Activated B cell treated with CpG ODN at 0.5 μM for 24 hours (primary cell): ENCODE measurements around the gene NUP214. TPM values are rescaled to one million over a fixed set of nuclear protein-coding genes. Genes with fewer than 3 reads are reported as not detected.

Experiments
- ATAC-seq: fragments of 200-7000 bp; cut with Tn5 transposase; one replicate; pipeline ENCODE4 v1.10.0; 2021; ENCODE audit warnings: low read depth, mild to moderate bottlenecking, moderate library complexity
- CTCF ChIA-PET: fragments of 350-600 bp; sonication (Branson Sonifier 250); formaldehyde crosslinking; loops from one replicate; lab custom pipeline; 2021; ENCODE audit warnings: antibody characterized with exemption; lab: Charles Lee
- POLR2A ChIA-PET: fragments of 350-600 bp; sonication (Branson Sonifier 250); formaldehyde crosslinking; loops from one replicate; lab custom pipeline; 2021; ENCODE audit warnings: antibody characterized with exemption; lab: Charles Lee
- DNase-seq: peaks from one replicate; pipeline ENCODE4 v3.0.0; 2022
- H3K27ac Mint-ChIP-seq: one replicate; pipeline ENCODE4 v1.8.0; 2020; ENCODE audit warnings: mixed read lengths
- H3K27me3 Mint-ChIP-seq: one replicate; pipeline ENCODE4 v1.8.0; 2021; ENCODE audit warnings: mixed read lengths
- H3K36me3 Mint-ChIP-seq: one replicate; pipeline ENCODE4 v1.8.0; 2021; ENCODE audit warnings: low read depth, mixed read lengths
- H3K4me1 Mint-ChIP-seq: one replicate; pipeline ENCODE4 v1.8.0; 2021; ENCODE audit warnings: mixed read lengths
- H3K4me3 Mint-ChIP-seq: one replicate; pipeline ENCODE4 v1.8.0; 2020; ENCODE audit warnings: mild to moderate bottlenecking, mixed read lengths
- H3K9me3 Mint-ChIP-seq: one replicate; pipeline ENCODE4 v1.8.0; 2020; ENCODE audit warnings: mixed read lengths
- CTCF ChIP-seq: fragments of 200-600 bp; IDR thresholded peaks from one replicate; pipeline ENCODE4 v1.8.0; 2022; ENCODE audit warnings: antibody characterized with exemption, mild to moderate bottlenecking
- intact Hi-C: fragments of 100-400 bp; cut with micrococcal nuclease; formaldehyde crosslinking; loops from one replicate; pipeline ENCODE4 v1.15.1; 2024
- total RNA-seq: library from RNA; stranded (reverse); gene quantifications from 2 replicates; pipeline ENCODE4 v1.2.3, GENCODE V29; 2022

NUP214 gene
- total RNA-seq, 1 donor from 2014 or later: 90.9 TPM

- ChIA-PET CTCF (interaction anchor here (2.4 kb wide), 1 partner anchor 35 kb away, joined by 7 read pairs; no protein-coding TSS in a partner anchor), POLR2A (interaction anchor here (1.0 kb wide), 1 partner anchor 23 kb away, joined by 3 read pairs; no protein-coding TSS in a partner anchor)
- H3K36me3 Mint-ChIP-seq: peaks cover 74% of the 10 kb centered on the region
- H3K9me3 Mint-ChIP-seq: peaks cover 10% of the 10 kb centered on the region
- no peak overlapping the region for H3K27ac Mint-ChIP-seq
- H3K4me1 Mint-ChIP-seq: no peaks in the 10 kb centered on the region
- H3K27me3 Mint-ChIP-seq: no peaks in the 10 kb centered on the region
- intact Hi-C loops: no loop called here
- ATAC-seq (no peak), DNase-seq (no peak)
- no peak for TF ChIP-seq CTCF
- H3K4me3 Mint-ChIP-seq: no peak overlapping the region
Observed at GRCh38 chr9:131214876-131215275, 89.5 kb downstream of the NUP214 start.

- Mint-ChIP-seq H3K27me3 (no peaks in the 10 kb centered on the region), H3K27ac (no peak overlapping the region), H3K36me3 (peaks cover 68% of the 10 kb centered on the region), H3K9me3 (peaks cover 4% of the 10 kb centered on the region), H3K4me3 (no peak overlapping the region), H3K4me1 (no peaks in the 10 kb centered on the region)
- DNase-seq (no peak), ATAC-seq (no peak)
- CTCF ChIA-PET: interaction anchor here (0.6 kb wide), 1 partner anchor 38 kb away, joined by 3 read pairs; no protein-coding TSS in a partner anchor
- POLR2A ChIA-PET: interaction anchor here (0.6 kb wide), 1 partner anchor 54 kb away, joined by 11 read pairs; no protein-coding TSS in a partner anchor
- no peak for TF ChIP-seq CTCF
- intact Hi-C loops: no loop called here
Observed at GRCh38 chr9:131216806-131217205, 91.4 kb downstream of the NUP214 start.

- Mint-ChIP-seq H3K4me3 (no peak overlapping the region), H3K27me3 (no peaks in the 10 kb centered on the region), H3K36me3 (peaks cover 64% of the 10 kb centered on the region), H3K4me1 (no peaks in the 10 kb centered on the region), H3K9me3 (no peaks in the 10 kb centered on the region), H3K27ac (no peak overlapping the region)
- no peak for DNase-seq
- ChIA-PET POLR2A (interaction anchor here (0.5 kb wide), 1 partner anchor 94 kb away, joined by 10 read pairs; no protein-coding TSS in a partner anchor), CTCF (interaction anchor here (0.6 kb wide), 1 partner anchor 39 kb away, joined by 3 read pairs; no protein-coding TSS in a partner anchor)
- ATAC-seq: no peak
- intact Hi-C loops: no loop called here
- TF ChIP-seq CTCF: no peak
Observed at GRCh38 chr9:131217331-131218031, 92.1 kb downstream of the NUP214 start.

GRCh38 chr9:131218370-131218769 is 93.0 kb downstream of the NUP214 start:
- H3K4me1 Mint-ChIP-seq: no peaks in the 10 kb centered on the region
- H3K36me3 Mint-ChIP-seq: peaks cover 66% of the 10 kb centered on the region
- no peak for TF ChIP-seq CTCF
- DNase-seq (no peak), ATAC-seq (no peak)
- H3K27me3 Mint-ChIP-seq: no peaks in the 10 kb centered on the region
- H3K4me3 Mint-ChIP-seq: no peak overlapping the region
- CTCF ChIA-PET: no interaction called here
- no peak overlapping the region for H3K27ac Mint-ChIP-seq
- H3K9me3 Mint-ChIP-seq: no peaks in the 10 kb centered on the region
- POLR2A ChIA-PET: no interaction called here
- intact Hi-C loops: no loop called here

- DNase-seq (no peak), ATAC-seq (no peak)
- H3K4me1 Mint-ChIP-seq: no peaks in the 10 kb centered on the region
- no peak overlapping the region for H3K4me3 Mint-ChIP-seq
- H3K27me3 Mint-ChIP-seq: no peaks in the 10 kb centered on the region
- H3K9me3 Mint-ChIP-seq: no peaks in the 10 kb centered on the region
- no peak overlapping the region for H3K27ac Mint-ChIP-seq
- CTCF ChIA-PET: no interaction called here
- no peak for TF ChIP-seq CTCF
- intact Hi-C loops: no loop called here
- peaks cover 56% of the 10 kb centered on the region for H3K36me3 Mint-ChIP-seq
- POLR2A ChIA-PET: no interaction called here
Observed at GRCh38 chr9:131220485-131220884, 95.1 kb downstream of the NUP214 start.
